GM23338 (cell line): ENCODE results near the gene TCF7L1. TPM values are rescaled to one million over a fixed set of nuclear protein-coding genes. Genes with fewer than 3 reads are reported as not detected.

Experiments used
- ATAC-seq: fragments of 200-7000 bp; cut with Tn5 transposase; 3 replicates; pipeline ENCODE4 v1.9.1; 2020
- DNase-seq: peaks from one replicate; pipeline ENCODE4 v3.0.0-alpha.2; 2015; ENCODE audit warnings: low spot score
- H2AFZ ChIP-seq: fragments of 200-600 bp; sonication (generic); 2 replicates; pipeline ENCODE4 v1.8.0; 2016; ENCODE audit warnings: antibody characterized with exemption, mild to moderate bottlenecking, moderate library complexity
- H3F3A ChIP-seq: fragments of 200-600 bp; sonication (generic); replicated peaks from 2 replicates; pipeline ENCODE4 v1.8.0; 2017; ENCODE audit warnings: antibody characterized with exemption, mixed run types, low read depth
- H3K27ac ChIP-seq: fragments of 200-600 bp; sonication (generic); 2 replicates; pipeline ENCODE4 v1.6.1; 2016; ENCODE audit warnings: low read depth
- H3K27me3 ChIP-seq: fragments of 200-600 bp; sonication (generic); 2 replicates; pipeline ENCODE4 v1.8.0; 2016; ENCODE audit warnings: mild to moderate bottlenecking, mixed run types, moderate library complexity; ENCODE audit not compliant: insufficient read depth
- H3K36me3 ChIP-seq: fragments of 200-600 bp; sonication (generic); 2 replicates; pipeline ENCODE4 v1.8.0; 2016; ENCODE audit warnings: mild to moderate bottlenecking; ENCODE audit not compliant: insufficient read depth
- H3K4me1 ChIP-seq: fragments of 200-600 bp; sonication (generic); 2 replicates; pipeline ENCODE4 v1.8.0; 2016; ENCODE audit warnings: mild to moderate bottlenecking, moderate library complexity; ENCODE audit not compliant: insufficient read depth
- H3K4me2 ChIP-seq: fragments of 200-600 bp; sonication (generic); 2 replicates; pipeline ENCODE4 v1.7.1; 2017; ENCODE audit warnings: mixed run types
- H3K4me3 ChIP-seq: fragments of 200-600 bp; sonication (generic); 2 replicates; pipeline ENCODE4 v1.6.1; 2016; ENCODE audit warnings: mixed run types
- H3K79me2 ChIP-seq: fragments of 200-600 bp; sonication (generic); replicated peaks from 2 replicates; pipeline ENCODE4 v1.8.0; 2017; ENCODE audit warnings: mild to moderate bottlenecking; ENCODE audit not compliant: insufficient read depth
- H3K9me2 ChIP-seq: fragments of 200-600 bp; sonication (generic); 2 replicates; pipeline ENCODE4 v1.8.0; 2017; ENCODE audit not compliant: insufficient read depth
- H4K20me1 ChIP-seq: fragments of 200-600 bp; sonication (generic); replicated peaks from 2 replicates; pipeline ENCODE4 v1.8.0; 2017; ENCODE audit warnings: mild to moderate bottlenecking; ENCODE audit not compliant: insufficient read depth
- H3K27ac Mint-ChIP-seq: 2 replicates; pipeline ENCODE4 v1.8.0; 2020; ENCODE audit warnings: inconsistent platforms, mild to moderate bottlenecking, moderate library complexity, mixed read lengths
- H3K27me3 Mint-ChIP-seq: 3 replicates; pipeline ENCODE4 v1.8.0; 2022; ENCODE audit warnings: low read depth, mild to moderate bottlenecking, moderate library complexity, mixed read lengths, inconsistent platforms; ENCODE audit not compliant: insufficient read depth, poor library complexity
- H3K36me3 Mint-ChIP-seq: 3 replicates; pipeline ENCODE4 v1.8.0; 2021; ENCODE audit warnings: low read depth, mild to moderate bottlenecking, inconsistent platforms, moderate library complexity, mixed read lengths
- H3K4me1 Mint-ChIP-seq: 3 replicates; pipeline ENCODE4 v1.8.0; 2020; ENCODE audit warnings: mild to moderate bottlenecking, inconsistent platforms, mixed read lengths
- H3K4me3 Mint-ChIP-seq: 3 replicates; pipeline ENCODE4 v1.8.0; 2021; ENCODE audit warnings: moderate library complexity, mild to moderate bottlenecking, inconsistent platforms, mixed read lengths
- H3K9me3 Mint-ChIP-seq: 3 replicates; pipeline ENCODE4 v1.8.0; 2020; ENCODE audit warnings: moderate library complexity, mild to moderate bottlenecking, inconsistent platforms, mixed read lengths
- CREB1 ChIP-seq: fragments of 250-450 bp; sonication (Bioruptor Pico); IDR thresholded peaks from 2 replicates; pipeline ENCODE4 v1.5.0; 2020; ENCODE audit warnings: low read depth, mild to moderate bottlenecking, moderate library complexity
- CTCF ChIP-seq, 2 experiments: fragments of 200-600 bp in 1 of 2; sonication (generic) in 1 of 2; conservative IDR thresholded peaks; 2 replicates each; pipeline versions ENCODE4 v1.5.1 to v1.6.1; 2016 to 2017; ENCODE audit warnings: antibody characterized with exemption in 2 of 2, low read depth in 2 of 2, mild to moderate bottlenecking in 2 of 2, moderate library complexity in 1 of 2
- EZH2 ChIP-seq: fragments of 200-600 bp; sonication (generic); IDR thresholded peaks from one replicate; pipeline ENCODE4 v1.8.0; 2017; ENCODE audit warnings: antibody characterized with exemption, mild to moderate bottlenecking, low read depth; ENCODE audit not compliant: unreplicated experiment
- EZH2phosphoT487 ChIP-seq: fragments of 200-600 bp; sonication (generic); IDR thresholded peaks from one replicate; pipeline ENCODE4 v1.8.1; 2018; ENCODE audit warnings: antibody characterized with exemption; ENCODE audit not compliant: unreplicated experiment
- JUNB ChIP-seq: IDR thresholded peaks from one replicate; pipeline ENCODE4 v1.6.1; 2016; ENCODE audit warnings: antibody characterized with exemption; ENCODE audit not compliant: unreplicated experiment
- NANOG ChIP-seq: IDR thresholded peaks from 2 replicates; pipeline ENCODE4 v1.6.1; 2016; ENCODE audit warnings: antibody characterized with exemption, borderline replicate concordance
- POLR2AphosphoS5 ChIP-seq: IDR thresholded peaks from 2 replicates; pipeline ENCODE4 v1.6.1; 2016; ENCODE audit warnings: antibody characterized with exemption, low read depth
- STAT1 ChIP-seq: IDR thresholded peaks from one replicate; pipeline ENCODE4 v1.6.1; 2016; ENCODE audit warnings: antibody characterized with exemption; ENCODE audit not compliant: unreplicated experiment
- ZNF114 ChIP-seq: fragments of 250-450 bp; sonication (Bioruptor Pico); IDR thresholded peaks from 2 replicates; pipeline ENCODE4 v1.5.0; 2020; ENCODE audit warnings: mild to moderate bottlenecking, moderate library complexity
- ZNF331 ChIP-seq: fragments of 250-450 bp; sonication (Bioruptor Pico); IDR thresholded peaks from 2 replicates; pipeline ENCODE4 v1.5.0; 2020; ENCODE audit warnings: low read depth, mild to moderate bottlenecking, moderate library complexity
- polyA plus RNA-seq: library from polyadenylated mRNA; unstranded; fragments of >200 nt; fragmentation: Nextera tagmentation; extraction: Ambion mirVana; gene quantifications from 2 replicates; pipeline ENCODE4 v1.2.1, GENCODE V29; 2016
- total RNA-seq: library from RNA; depleted of rRNA; stranded (reverse); fragments of >200 nt; shearing (Covaris generic); gene quantifications from 2 replicates; pipeline ENCODE4 v1.2.3, GENCODE V29; 2014
- TF ChIP-seq, protein P1 (sequence below): IDR thresholded peaks from one replicate; pipeline ENCODE4 v1.6.1; 2018; ENCODE audit warnings: antibody characterized with exemption; ENCODE audit not compliant: unreplicated experiment
- TF ChIP-seq, protein P2 (sequence below): IDR thresholded peaks from 2 replicates; pipeline ENCODE4 v1.6.1; 2016; ENCODE audit warnings: antibody characterized with exemption

Gene TCF7L1
- total and polyA plus RNA-seq, 2 experiments from 2014 or later = 47.3 to 101 TPM

GRCh38 chr2:85143463-85144082, 10.4 kb downstream of the TCF7L1 start (continued):
- TF ChIP-seq, protein P1, sequence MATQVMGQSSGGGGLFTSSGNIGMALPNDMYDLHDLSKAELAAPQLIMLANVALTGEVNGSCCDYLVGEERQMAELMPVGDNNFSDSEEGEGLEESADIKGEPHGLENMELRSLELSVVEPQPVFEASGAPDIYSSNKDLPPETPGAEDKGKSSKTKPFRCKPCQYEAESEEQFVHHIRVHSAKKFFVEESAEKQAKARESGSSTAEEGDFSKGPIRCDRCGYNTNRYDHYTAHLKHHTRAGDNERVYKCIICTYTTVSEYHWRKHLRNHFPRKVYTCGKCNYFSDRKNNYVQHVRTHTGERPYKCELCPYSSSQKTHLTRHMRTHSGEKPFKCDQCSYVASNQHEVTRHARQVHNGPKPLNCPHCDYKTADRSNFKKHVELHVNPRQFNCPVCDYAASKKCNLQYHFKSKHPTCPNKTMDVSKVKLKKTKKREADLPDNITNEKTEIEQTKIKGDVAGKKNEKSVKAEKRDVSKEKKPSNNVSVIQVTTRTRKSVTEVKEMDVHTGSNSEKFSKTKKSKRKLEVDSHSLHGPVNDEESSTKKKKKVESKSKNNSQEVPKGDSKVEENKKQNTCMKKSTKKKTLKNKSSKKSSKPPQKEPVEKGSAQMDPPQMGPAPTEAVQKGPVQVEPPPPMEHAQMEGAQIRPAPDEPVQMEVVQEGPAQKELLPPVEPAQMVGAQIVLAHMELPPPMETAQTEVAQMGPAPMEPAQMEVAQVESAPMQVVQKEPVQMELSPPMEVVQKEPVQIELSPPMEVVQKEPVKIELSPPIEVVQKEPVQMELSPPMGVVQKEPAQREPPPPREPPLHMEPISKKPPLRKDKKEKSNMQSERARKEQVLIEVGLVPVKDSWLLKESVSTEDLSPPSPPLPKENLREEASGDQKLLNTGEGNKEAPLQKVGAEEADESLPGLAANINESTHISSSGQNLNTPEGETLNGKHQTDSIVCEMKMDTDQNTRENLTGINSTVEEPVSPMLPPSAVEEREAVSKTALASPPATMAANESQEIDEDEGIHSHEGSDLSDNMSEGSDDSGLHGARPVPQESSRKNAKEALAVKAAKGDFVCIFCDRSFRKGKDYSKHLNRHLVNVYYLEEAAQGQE = no peak
- no peak for TF ChIP-seq EZH2phosphoT487
- TF ChIP-seq STAT1 = no peak
- no peak for TF ChIP-seq CTCF (conservative IDR thresholded peaks at IDR 0.05; ENCODE audit: low read depth in 2 of 2)
- TF ChIP-seq JUNB = no peak
- TF ChIP-seq ZNF114 (CRISPR knock-in tag) = no peak
- no peak for TF ChIP-seq NANOG
- TF ChIP-seq EZH2 = no peak
- no peak for TF ChIP-seq CREB1 (CRISPR knock-in tag)
- TF ChIP-seq ZNF331 (CRISPR knock-in tag) = no peak

DNA sequence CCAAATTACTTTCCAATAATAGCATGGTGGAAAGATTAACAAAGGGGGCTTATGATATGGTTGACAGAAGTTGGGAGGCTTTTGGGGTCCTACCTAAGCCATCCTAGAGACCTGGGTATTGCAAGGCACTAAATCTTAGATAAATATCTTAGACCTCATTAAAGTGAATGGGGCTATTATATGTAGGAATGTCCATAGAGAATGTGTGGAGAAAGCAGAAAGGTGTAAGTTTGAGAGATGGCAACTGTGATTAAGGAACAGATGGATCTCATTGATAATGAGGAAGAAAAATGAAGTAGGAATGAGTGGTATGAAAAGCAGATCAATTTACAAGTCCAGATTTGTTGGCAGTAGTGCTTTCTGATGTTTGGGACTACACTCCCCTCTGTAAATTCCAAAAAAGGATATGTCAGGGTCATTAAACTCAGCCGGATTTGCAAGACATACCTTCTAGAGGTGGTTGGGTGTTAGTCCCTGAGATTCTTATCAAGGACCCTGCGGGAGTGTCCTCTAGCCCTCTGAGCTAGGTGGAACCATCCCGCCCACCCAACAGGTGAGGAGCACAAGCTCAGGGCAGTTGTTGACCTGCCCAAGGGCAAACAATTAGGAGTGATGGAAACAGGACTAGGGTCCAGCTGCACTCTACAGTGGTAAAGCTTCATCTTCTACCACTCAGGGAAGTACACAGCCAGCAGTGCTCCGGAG, 12.1 kb downstream of the TCF7L1 start:
- Mint-ChIP-seq H3K4me3 (no peak overlapping the region), H3K27ac (no peak overlapping the region), H3K27me3 (no peaks in the 10 kb centered on the region), H3K36me3 (peaks cover 67% of the 10 kb centered on the region), H3K9me3 (no peaks in the 10 kb centered on the region; the same call in 2 of the 3 replicates), H3K4me1 (peaks cover 57% of the 10 kb centered on the region)
- peaks cover 12% of the 10 kb centered on the region; the same call in 1 of the 2 replicates for H3K36me3 ChIP-seq
- ATAC-seq (no peak), DNase-seq (no peak)
- no peaks in the 10 kb centered on the region for H3K27me3 ChIP-seq
- peaks cover 61% of the 10 kb centered on the region for H3K4me1 ChIP-seq
- peaks cover 100% of the 10 kb centered on the region for H3K79me2 ChIP-seq
- peaks cover 94% of the 10 kb centered on the region for H4K20me1 ChIP-seq
- H3K9me2 ChIP-seq = no peaks in the 10 kb centered on the region
- H3K4me2 ChIP-seq = no peak overlapping the region
- H3F3A ChIP-seq = 0 out of 2 replicates have a peak, but pooled peaks cover 6% of the 10 kb centered on the region
- H2AFZ ChIP-seq = no peak overlapping the region
- peak overlapping the region; percentile 50 for H3K27ac ChIP-seq
- no peak overlapping the region for H3K4me3 ChIP-seq
- TF ChIP-seq, protein P2, sequence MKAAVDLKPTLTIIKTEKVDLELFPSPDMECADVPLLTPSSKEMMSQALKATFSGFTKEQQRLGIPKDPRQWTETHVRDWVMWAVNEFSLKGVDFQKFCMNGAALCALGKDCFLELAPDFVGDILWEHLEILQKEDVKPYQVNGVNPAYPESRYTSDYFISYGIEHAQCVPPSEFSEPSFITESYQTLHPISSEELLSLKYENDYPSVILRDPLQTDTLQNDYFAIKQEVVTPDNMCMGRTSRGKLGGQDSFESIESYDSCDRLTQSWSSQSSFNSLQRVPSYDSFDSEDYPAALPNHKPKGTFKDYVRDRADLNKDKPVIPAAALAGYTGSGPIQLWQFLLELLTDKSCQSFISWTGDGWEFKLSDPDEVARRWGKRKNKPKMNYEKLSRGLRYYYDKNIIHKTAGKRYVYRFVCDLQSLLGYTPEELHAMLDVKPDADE = no peak
- no peak for TF ChIP-seq POLR2AphosphoS5
- no peak for TF ChIP-seq EZH2phosphoT487
- TF ChIP-seq EZH2 = no peak
- no peak for TF ChIP-seq CTCF (conservative IDR thresholded peaks at IDR 0.05; ENCODE audit: low read depth in 2 of 2)
- TF ChIP-seq ZNF331 (CRISPR knock-in tag) = no peak
- TF ChIP-seq NANOG = no peak
- TF ChIP-seq, protein P1 = no peak
- TF ChIP-seq STAT1 = no peak
- no peak for TF ChIP-seq CREB1 (CRISPR knock-in tag)
- TF ChIP-seq ZNF114 (CRISPR knock-in tag) = no peak
